ENCODE data around the gene STON2.
A peak's percentile ranks its signal among the peaks of the same experiment; 100 is the strongest.

The STON2 gene

GRCh38 chr14:81416981-81417380 lies 16.9 kb upstream of the STON2 start:
- H3K27ac ChIP-seq, result no peak overlapping the region
- no peak for TF ChIP-seq ZFX (IDR thresholded peaks at IDR 0.05)

- no peak for TF ChIP-seq CTCF (conservative IDR thresholded peaks at IDR 0.05)
- TF ChIP-seq ZFX (IDR thresholded peaks at IDR 0.05), result no peak
- no peak overlapping the region for H3K27ac ChIP-seq
Measured at GRCh38 chr14:81416194-81416952, 16.2 kb upstream of the STON2 start.

GRCh38 chr14:81415781-81416180 lies 15.7 kb upstream of the STON2 start:
- no peak for TF ChIP-seq ZFX (IDR thresholded peaks at IDR 0.05)
- no peak for TF ChIP-seq CTCF (conservative IDR thresholded peaks at IDR 0.05)
- no peak overlapping the region for H3K27ac ChIP-seq

- TF ChIP-seq CTCF (conservative IDR thresholded peaks at IDR 0.05), result no peak
- no peak for TF ChIP-seq ZFX (IDR thresholded peaks at IDR 0.05)
- no peak overlapping the region for H3K27ac ChIP-seq
Measured at GRCh38 chr14:81414123-81414522, 14.0 kb upstream of the STON2 start.

- no peak overlapping the region for H3K27ac ChIP-seq
- TF ChIP-seq ZFX (IDR thresholded peaks at IDR 0.05), result no peak
- TF ChIP-seq CTCF (conservative IDR thresholded peaks at IDR 0.05), result no peak
Measured at GRCh38 chr14:81412779-81413178, 12.7 kb upstream of the STON2 start.

- TF ChIP-seq CTCF (conservative IDR thresholded peaks at IDR 0.05), result no peak
- TF ChIP-seq ZFX (IDR thresholded peaks at IDR 0.05), result no peak
- no peak overlapping the region for H3K27ac ChIP-seq
Measured at GRCh38 chr14:81408595-81408994, 8.5 kb upstream of the STON2 start.

- peak overlapping the region; percentile 10; the same call in 1 of the 2 replicates for H3K27ac ChIP-seq
Measured at GRCh38 chr14:81406863-81407262, 6.7 kb upstream of the STON2 start.

More at GRCh38 chr14:81406863-81407262, 6.7 kb upstream of the STON2 start:
- TF ChIP-seq ZFX (IDR thresholded peaks at IDR 0.05), result no peak
- TF ChIP-seq CTCF (conservative IDR thresholded peaks at IDR 0.05), result no peak

Data from C4-2B (cell line).